Neural crest cell (in vitro differentiated cells): ENCODE results near the gene PLBD2. TPM values are rescaled to one million over a fixed set of nuclear protein-coding genes. Genes with fewer than 3 reads are reported as not detected.
"Not testable (repeated sequence)": the region's sequence is repeated elsewhere in the genome, so short reads cannot be mapped to it uniquely, and the experiment has no call there.

Experiments
- DNase-seq: peaks from one replicate; pipeline ENCODE4 v3.0.0; 2021; ENCODE audit warnings: low read depth, mixed read lengths, low spot score
- H3K27ac Mint-ChIP-seq: one replicate; pipeline ENCODE4 v1.8.0; 2021; ENCODE audit warnings: mild to moderate bottlenecking, mixed read lengths; ENCODE audit not compliant: unreplicated experiment
- H3K27me3 Mint-ChIP-seq: 2 replicates; pipeline ENCODE4 v1.8.0; 2021; ENCODE audit warnings: low read depth, mild to moderate bottlenecking, mixed read lengths
- H3K36me3 Mint-ChIP-seq: 2 replicates; pipeline ENCODE4 v1.8.0; 2021; ENCODE audit warnings: low read depth, mild to moderate bottlenecking, mixed read lengths
- H3K4me1 Mint-ChIP-seq: 2 replicates; pipeline ENCODE4 v1.8.0; 2021; ENCODE audit warnings: mixed read lengths
- H3K4me3 Mint-ChIP-seq: one replicate; pipeline ENCODE4 v1.8.0; 2021; ENCODE audit warnings: mild to moderate bottlenecking, mixed read lengths
- H3K9me3 Mint-ChIP-seq: 2 replicates; pipeline ENCODE4 v1.8.0; 2021; ENCODE audit warnings: mixed read lengths
- CTCF ChIP-seq: fragments of 200-600 bp; sonication (generic); conservative IDR thresholded peaks from 2 replicates; pipeline ENCODE4 v1.5.0; 2021; ENCODE audit warnings: antibody characterized with exemption, mild to moderate bottlenecking
- total RNA-seq: library from RNA; stranded (reverse); gene quantifications from 2 replicates; pipeline ENCODE4 v1.2.1, GENCODE V29; 2021

The PLBD2 gene
- total RNA-seq, 1 donor from 2014 or later = 36.6 TPM

- H3K4me3 Mint-ChIP-seq = no peak overlapping the region
- no peaks in the 10 kb centered on the region for H3K9me3 Mint-ChIP-seq
- H3K4me1 Mint-ChIP-seq = peaks cover 13% of the 10 kb centered on the region
- DNase-seq = no peak
- TF ChIP-seq CTCF = no peak
- H3K27me3 Mint-ChIP-seq = no peaks in the 10 kb centered on the region
- H3K27ac Mint-ChIP-seq = no peak overlapping the region
- no peaks in the 10 kb centered on the region for H3K36me3 Mint-ChIP-seq
Measured at GRCh38 chr12:113347892-113348291, 10.5 kb upstream of the PLBD2 start.

- peaks cover 13% of the 10 kb centered on the region for H3K4me1 Mint-ChIP-seq
- peak overlapping the region; percentile 54 for H3K4me3 Mint-ChIP-seq
- H3K27ac Mint-ChIP-seq = peak overlapping the region; percentile 61
- H3K36me3 Mint-ChIP-seq = no peaks in the 10 kb centered on the region
- H3K9me3 Mint-ChIP-seq = no peaks in the 10 kb centered on the region
- DNase-seq = no peak
- H3K27me3 Mint-ChIP-seq = no peaks in the 10 kb centered on the region
- no peak for TF ChIP-seq CTCF
Measured at GRCh38 chr12:113348849-113349536, 9.4 kb upstream of the PLBD2 start.

- peaks cover 13% of the 10 kb centered on the region for H3K4me1 Mint-ChIP-seq
- no peaks in the 10 kb centered on the region for H3K9me3 Mint-ChIP-seq
- no peak overlapping the region for H3K27ac Mint-ChIP-seq
- H3K36me3 Mint-ChIP-seq = no peaks in the 10 kb centered on the region
- TF ChIP-seq CTCF = no peak
- no peak overlapping the region for H3K4me3 Mint-ChIP-seq
- no peaks in the 10 kb centered on the region for H3K27me3 Mint-ChIP-seq
- no peak for DNase-seq
Measured at GRCh38 chr12:113351089-113351488, 7.3 kb upstream of the PLBD2 start.

GRCh38 chr12:113354192-113354591, 4.2 kb upstream of the PLBD2 start:
- H3K27ac Mint-ChIP-seq, H3K9me3 Mint-ChIP-seq, DNase-seq, H3K4me3 Mint-ChIP-seq, H3K4me1 Mint-ChIP-seq, H3K36me3 Mint-ChIP-seq, H3K27me3 Mint-ChIP-seq: not testable (repeated sequence)

- peak overlapping the region; percentile 88 for H3K4me3 Mint-ChIP-seq
- H3K4me1 Mint-ChIP-seq = peaks cover 14% of the 10 kb centered on the region
- no peaks in the 10 kb centered on the region for H3K9me3 Mint-ChIP-seq
- TF ChIP-seq CTCF = no peak
- no peak for DNase-seq
- no peaks in the 10 kb centered on the region for H3K27me3 Mint-ChIP-seq
- H3K36me3 Mint-ChIP-seq = no peaks in the 10 kb centered on the region
- peak overlapping the region; percentile 29 for H3K27ac Mint-ChIP-seq
Measured at GRCh38 chr12:113359133-113359938, 949 bp downstream of the PLBD2 start.
